HepG2 (cell line): Measurements from ENCODE around the gene RFX2. TPM values are rescaled to one million over a fixed set of nuclear protein-coding genes. Genes with fewer than 3 reads are reported as not detected.

Source experiments
- HNRNPLL ChIP-seq: fragments of 200-400 bp; formaldehyde crosslinking; IDR thresholded peaks from 2 replicates; pipeline ENCODE4 v1.6.1; 2017; ENCODE audit warnings: mild to moderate bottlenecking, low read depth, low read length; ENCODE audit not compliant: poor library complexity, severe bottlenecking
- KDM4B ChIP-seq: sonication (generic); formaldehyde crosslinking; IDR thresholded peaks from 2 replicates; pipeline ENCODE4 v1.4.0; 2020; ENCODE audit warnings: missing genetic modification reagents
- ZBTB1 ChIP-seq: sonication (generic); formaldehyde crosslinking; IDR thresholded peaks from 2 replicates; pipeline ENCODE4 v1.4.0; 2020; ENCODE audit warnings: missing genetic modification reagents, borderline replicate concordance
- ZNF329 ChIP-seq: sonication (generic); formaldehyde crosslinking; IDR thresholded peaks from 2 replicates; pipeline ENCODE4 v1.9.0; 2021; ENCODE audit warnings: low read depth, mild to moderate bottlenecking, missing genetic modification reagents
- ZNF703 ChIP-seq: sonication (generic); formaldehyde crosslinking; IDR thresholded peaks from 2 replicates; pipeline ENCODE4 v1.5.1; 2020; ENCODE audit warnings: missing genetic modification reagents, mild to moderate bottlenecking, moderate library complexity, borderline replicate concordance
- ZXDC ChIP-seq: sonication (generic); formaldehyde crosslinking; IDR thresholded peaks from 2 replicates; pipeline ENCODE4 v1.5.0; 2020; ENCODE audit warnings: mild to moderate bottlenecking, missing genetic modification reagents
- polyA plus RNA-seq, 8 experiments: library from polyadenylated mRNA; depleted of rRNA in 3 of 8; stranded (reverse) in 7 of 8; unstranded in 1 of 8; fragments of >200 nt; fragmentation: Illumina TruSeq in 4 of 8; extraction: Trizol in 4 of 8; gene quantifications; 2 replicates each; pipeline versions ENCODE4 v1.2.1 to v1.2.3, GENCODE V29; 2011 to 2016; ENCODE audit warnings: low read depth in 4 of 8, missing spikeins in 1 of 8, mixed read lengths in 1 of 8; ENCODE audit not compliant: insufficient read depth in 1 of 8
- total RNA-seq, 5 experiments: library from RNA; depleted of rRNA; stranded (reverse); fragments of >200 nt; fragmentation: Illumina TruSeq; extraction: Trizol; gene quantifications; 2 replicates each; pipeline ENCODE4 v1.2.3, GENCODE V29; 2016; ENCODE audit warnings: low read depth in 1 of 5
- TF ChIP-seq, protein P1 (sequence below): sonication (generic); formaldehyde crosslinking; conservative IDR thresholded peaks from 2 replicates; pipeline ENCODE4 v1.5.0; 2020; ENCODE audit warnings: missing genetic modification reagents
- TF ChIP-seq, protein P2 (sequence below), 2 experiments: fragments of 450-650 bp in 1 of 2; sonication (generic) in 1 of 2; formaldehyde crosslinking; IDR thresholded peaks; 2 replicates each; pipeline versions ENCODE4 v1.5.0 to v1.8.0; 2020 to 2022; ENCODE audit warnings: mild to moderate bottlenecking in 1 of 2, missing genetic modification reagents in 1 of 2
- TF ChIP-seq, protein P3 (sequence below): IDR thresholded peaks from 2 replicates; pipeline ENCODE4 v1.6.1; 2016; ENCODE audit warnings: missing genetic modification reagents, missing compliant biosample characterization
- TF ChIP-seq, protein P4 (sequence below): sonication (generic); formaldehyde crosslinking; IDR thresholded peaks from 2 replicates; pipeline ENCODE4; 2020; ENCODE audit warnings: missing genetic modification reagents, mild to moderate bottlenecking, borderline replicate concordance

RFX2 gene
- total and polyA plus RNA-seq, 2 of the 13 experiments (the other 11 are each of a cell fraction or from before 2014, with no cell fraction given), result 2.8 to 3.3 TPM

- TF ChIP-seq HNRNPLL (peak; percentile 44), KDM4B (peak; percentile 26), ZNF703 (CRISPR knock-in tag) (no peak), ZNF329 (CRISPR knock-in tag) (no peak), ZXDC (no peak), ZBTB1 (CRISPR knock-in tag) (no peak; the same call in 1 of the 2 replicates)
- TF ChIP-seq, protein P1, sequence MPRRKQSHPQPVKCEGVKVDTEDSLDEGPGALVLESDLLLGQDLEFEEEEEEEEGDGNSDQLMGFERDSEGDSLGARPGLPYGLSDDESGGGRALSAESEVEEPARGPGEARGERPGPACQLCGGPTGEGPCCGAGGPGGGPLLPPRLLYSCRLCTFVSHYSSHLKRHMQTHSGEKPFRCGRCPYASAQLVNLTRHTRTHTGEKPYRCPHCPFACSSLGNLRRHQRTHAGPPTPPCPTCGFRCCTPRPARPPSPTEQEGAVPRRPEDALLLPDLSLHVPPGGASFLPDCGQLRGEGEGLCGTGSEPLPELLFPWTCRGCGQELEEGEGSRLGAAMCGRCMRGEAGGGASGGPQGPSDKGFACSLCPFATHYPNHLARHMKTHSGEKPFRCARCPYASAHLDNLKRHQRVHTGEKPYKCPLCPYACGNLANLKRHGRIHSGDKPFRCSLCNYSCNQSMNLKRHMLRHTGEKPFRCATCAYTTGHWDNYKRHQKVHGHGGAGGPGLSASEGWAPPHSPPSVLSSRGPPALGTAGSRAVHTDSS (CRISPR knock-in tag), result no peak
- TF ChIP-seq, protein P2, sequence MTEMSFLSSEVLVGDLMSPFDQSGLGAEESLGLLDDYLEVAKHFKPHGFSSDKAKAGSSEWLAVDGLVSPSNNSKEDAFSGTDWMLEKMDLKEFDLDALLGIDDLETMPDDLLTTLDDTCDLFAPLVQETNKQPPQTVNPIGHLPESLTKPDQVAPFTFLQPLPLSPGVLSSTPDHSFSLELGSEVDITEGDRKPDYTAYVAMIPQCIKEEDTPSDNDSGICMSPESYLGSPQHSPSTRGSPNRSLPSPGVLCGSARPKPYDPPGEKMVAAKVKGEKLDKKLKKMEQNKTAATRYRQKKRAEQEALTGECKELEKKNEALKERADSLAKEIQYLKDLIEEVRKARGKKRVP (CRISPR knock-in tag; IDR thresholded peaks at IDR 0.05), result peak in 1 of 2 experiments; percentile 74; a peak in 2 of 4 replicates
- TF ChIP-seq, protein P3, sequence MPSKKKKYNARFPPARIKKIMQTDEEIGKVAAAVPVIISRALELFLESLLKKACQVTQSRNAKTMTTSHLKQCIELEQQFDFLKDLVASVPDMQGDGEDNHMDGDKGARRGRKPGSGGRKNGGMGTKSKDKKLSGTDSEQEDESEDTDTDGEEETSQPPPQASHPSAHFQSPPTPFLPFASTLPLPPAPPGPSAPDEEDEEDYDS (CRISPR knock-in tag), result peak; percentile 97
- TF ChIP-seq, protein P4, sequence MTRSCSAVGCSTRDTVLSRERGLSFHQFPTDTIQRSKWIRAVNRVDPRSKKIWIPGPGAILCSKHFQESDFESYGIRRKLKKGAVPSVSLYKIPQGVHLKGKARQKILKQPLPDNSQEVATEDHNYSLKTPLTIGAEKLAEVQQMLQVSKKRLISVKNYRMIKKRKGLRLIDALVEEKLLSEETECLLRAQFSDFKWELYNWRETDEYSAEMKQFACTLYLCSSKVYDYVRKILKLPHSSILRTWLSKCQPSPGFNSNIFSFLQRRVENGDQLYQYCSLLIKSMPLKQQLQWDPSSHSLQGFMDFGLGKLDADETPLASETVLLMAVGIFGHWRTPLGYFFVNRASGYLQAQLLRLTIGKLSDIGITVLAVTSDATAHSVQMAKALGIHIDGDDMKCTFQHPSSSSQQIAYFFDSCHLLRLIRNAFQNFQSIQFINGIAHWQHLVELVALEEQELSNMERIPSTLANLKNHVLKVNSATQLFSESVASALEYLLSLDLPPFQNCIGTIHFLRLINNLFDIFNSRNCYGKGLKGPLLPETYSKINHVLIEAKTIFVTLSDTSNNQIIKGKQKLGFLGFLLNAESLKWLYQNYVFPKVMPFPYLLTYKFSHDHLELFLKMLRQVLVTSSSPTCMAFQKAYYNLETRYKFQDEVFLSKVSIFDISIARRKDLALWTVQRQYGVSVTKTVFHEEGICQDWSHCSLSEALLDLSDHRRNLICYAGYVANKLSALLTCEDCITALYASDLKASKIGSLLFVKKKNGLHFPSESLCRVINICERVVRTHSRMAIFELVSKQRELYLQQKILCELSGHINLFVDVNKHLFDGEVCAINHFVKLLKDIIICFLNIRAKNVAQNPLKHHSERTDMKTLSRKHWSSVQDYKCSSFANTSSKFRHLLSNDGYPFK (CRISPR knock-in tag), result peak; percentile 89
Measured at GRCh38 chr19:5961969-5962945, 148.0 kb downstream of the RFX2 start (continued).
